NCI-H1105 treated with DMSO at 0.1 percent for 48 hours (cell line): Measurements from ENCODE around the gene BEST2.
A peak's percentile ranks its signal among the peaks of the same experiment; 100 is the strongest.

ENCODE experiments used
- DNase-seq: peaks from one replicate; lab custom pipeline; 2025; lab: John Stamatoyannopoulos, UW

BEST2 gene

DNA sequence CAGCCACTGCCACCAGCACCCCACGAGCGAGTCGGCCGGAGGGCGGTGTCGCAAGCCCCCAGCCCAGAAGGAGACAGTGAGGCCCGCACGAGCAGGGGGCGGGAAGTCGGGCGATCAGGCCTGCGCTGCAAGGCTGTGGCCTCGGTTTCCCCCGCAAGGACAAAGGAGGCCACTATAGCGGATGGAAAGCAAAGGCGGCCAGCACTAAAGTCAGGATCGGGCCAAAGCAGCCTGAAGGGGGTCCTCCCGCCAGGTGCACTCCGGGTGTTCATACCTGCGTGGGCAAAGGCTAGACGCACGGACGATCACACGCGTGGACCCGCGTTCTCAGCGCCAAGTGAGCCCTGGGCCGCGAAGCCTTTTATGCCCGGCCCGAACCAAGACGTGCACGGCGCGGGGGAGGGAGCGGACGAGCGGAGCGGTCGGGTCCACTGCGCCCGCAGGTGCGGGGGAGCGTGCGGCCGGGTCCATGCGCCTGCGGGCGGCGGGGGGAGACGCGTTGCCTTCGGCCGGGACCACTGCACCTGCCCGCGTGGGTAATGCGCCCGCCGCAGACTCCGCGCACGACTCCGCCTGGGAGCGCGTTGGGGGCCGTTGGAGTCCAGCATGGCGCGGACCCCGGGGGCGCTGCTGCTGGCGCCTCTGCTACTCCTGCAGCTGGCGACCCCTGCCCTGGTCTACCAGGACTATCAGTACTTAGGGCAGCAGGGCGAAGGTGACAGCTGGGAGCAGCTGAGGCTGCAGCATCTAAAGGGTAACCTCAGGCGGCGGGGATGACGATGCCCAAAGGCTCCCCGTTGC lies 50.1 kb downstream of the BEST2 start, which contains the start of the genes PRDX2 and THSD8:
Gene PRDX2 (minus strand): TSS at position 335 of the 801 bp plus-strand sequence. CDS start 539 bp downstream, outside the sequence.
Gene THSD8 (plus strand): TSS at position 604 of the 801 bp plus-strand sequence. CDS start 3 bp downstream, at position 607.
- peak; percentile 85 for DNase-seq

DNA sequence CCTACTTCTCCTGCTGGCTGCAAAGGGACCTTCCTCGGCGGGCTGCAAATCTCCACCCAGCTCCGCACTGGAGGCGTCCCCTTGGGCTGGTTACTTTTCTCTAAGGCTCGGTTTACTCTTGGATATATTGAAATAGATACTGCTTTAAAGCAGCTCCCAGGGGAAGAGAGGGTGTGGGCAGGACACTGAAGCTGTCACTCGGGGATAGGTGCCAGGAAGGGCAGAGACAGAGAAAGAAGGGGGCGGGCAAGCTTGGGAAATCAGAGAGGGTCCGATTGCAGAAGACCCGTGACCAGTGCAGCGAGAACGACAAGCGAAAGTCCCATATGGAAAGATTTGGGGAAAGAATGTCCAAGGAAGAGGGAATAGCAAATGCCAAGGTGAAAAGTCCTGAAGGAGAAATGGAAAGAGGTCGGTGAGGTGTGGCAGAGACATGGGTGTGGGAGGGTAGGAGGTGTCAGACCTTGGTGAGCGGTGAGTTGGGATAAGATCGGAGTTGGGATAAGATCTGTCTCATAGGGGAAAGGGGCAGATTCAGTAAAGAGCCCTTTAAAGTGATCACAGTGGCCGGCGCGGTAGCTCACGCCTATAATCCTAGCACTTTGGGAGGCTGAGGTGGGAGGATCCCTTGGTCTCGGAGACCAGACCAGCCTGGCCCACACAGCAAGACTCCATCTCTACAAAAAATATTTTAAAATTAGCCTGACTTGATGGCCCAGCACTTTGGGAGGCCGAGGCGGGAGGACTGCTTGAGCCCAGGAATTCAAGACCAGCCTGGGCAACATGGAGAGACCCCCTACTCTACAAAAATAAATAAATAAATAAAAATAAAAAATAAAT lies 50.9 kb downstream of the BEST2 start:
- DNase-seq = no peak

DNA sequence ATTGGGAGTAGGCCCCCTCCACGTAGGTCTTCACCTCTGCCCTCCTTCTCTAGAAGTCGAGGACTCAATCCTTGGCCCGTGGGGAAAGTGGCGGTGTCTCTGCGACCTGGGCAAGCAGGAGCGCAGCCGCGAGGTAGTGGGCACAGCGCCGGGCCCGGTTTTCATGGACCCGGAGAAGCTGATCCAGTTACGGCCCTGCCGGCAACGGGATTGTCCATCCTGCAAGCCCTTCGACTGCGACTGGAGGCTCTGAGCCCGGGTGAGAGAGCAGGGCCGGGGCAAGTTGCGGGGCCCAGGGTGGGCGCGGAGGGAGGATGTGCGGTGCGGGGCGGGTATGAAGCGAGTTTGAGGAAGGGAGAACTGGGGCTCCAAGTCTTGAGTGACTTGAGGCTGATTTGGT lies 52.5 kb downstream of the BEST2 start:
- DNase-seq = no peak

DNA sequence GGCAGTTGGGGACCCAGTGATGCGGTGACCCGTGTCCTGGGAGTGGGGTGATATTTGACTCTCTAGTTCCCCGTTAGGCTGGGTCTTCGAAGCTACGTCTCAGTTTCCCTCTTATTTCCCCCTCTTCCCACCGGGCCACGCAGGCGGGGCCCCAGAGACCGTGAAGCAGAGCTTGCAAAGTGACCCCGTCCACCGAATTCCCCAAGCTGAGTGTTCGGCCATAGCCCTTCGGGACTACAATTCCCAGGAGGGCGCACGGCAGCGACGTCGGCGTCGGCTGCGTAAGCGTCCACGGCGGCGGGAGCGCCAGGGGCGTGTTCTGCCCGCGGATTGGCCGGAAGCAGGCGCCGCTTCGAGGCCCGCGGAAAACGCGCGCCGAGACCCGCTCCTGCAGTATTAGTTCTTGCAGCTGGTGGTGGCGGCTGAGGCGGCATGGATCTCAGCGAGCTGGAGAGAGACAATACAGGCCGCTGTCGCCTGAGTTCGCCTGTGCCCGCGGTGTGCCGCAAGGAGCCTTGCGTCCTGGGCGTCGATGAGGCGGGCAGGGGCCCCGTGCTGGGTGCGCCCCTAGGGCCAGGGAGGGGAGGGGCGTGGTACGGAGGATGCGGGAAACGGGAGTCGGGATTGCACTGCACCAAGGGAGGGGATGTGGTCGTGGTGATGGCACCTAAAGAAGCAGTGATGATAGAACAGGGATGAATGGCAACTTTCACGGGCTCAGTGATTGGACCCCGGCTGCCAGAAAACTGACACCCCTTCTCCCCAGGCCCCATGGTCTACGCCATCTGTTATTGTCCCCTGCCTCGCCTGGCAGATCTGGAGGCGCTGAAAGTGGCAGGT lies 54.9 kb downstream of the BEST2 start, which contains the start of gene RNASEH2A:
Gene RNASEH2A (plus strand): TSS at position 343 of the 840 bp plus-strand sequence. CDS start 90 bp downstream, at position 433.
- DNase-seq = peak; percentile 91
